ENCODE measurements around the gene ATOH8.

The ATOH8 gene

GRCh38 chr2:85795331-85796045 lies 41.7 kb downstream of the ATOH8 start:
- Histone ChIP-seq H3K9me3 (ENCODE audit: control insufficient read depth, low read depth, low read length) (no peaks in the 10 kb centered on the region), H3K27me3 (ENCODE audit: control insufficient read depth, insufficient read depth, low read length) (no peaks in the 10 kb centered on the region), H3K4me3 (ENCODE audit: low read length) (no peak overlapping the region), H3K9ac (ENCODE audit: low read length) (no peak overlapping the region), H3K4me1 (ENCODE audit: control insufficient read depth, low read depth, low read length) (no peaks in the 10 kb centered on the region), H3K36me3 (ENCODE audit: control insufficient read depth, low read depth, low read length) (no peaks in the 10 kb centered on the region), H3K27ac (ENCODE audit: low read length) (no peak overlapping the region)

GRCh38 chr2:85796046-85796340 lies 42.2 kb downstream of the ATOH8 start:
- Histone ChIP-seq H3K27ac (ENCODE audit: low read length) (no peak overlapping the region), H3K27me3 (ENCODE audit: control insufficient read depth, insufficient read depth, low read length) (no peaks in the 10 kb centered on the region), H3K36me3 (ENCODE audit: control insufficient read depth, low read depth, low read length) (no peaks in the 10 kb centered on the region), H3K4me1 (ENCODE audit: control insufficient read depth, low read depth, low read length) (no peaks in the 10 kb centered on the region), H3K9me3 (ENCODE audit: control insufficient read depth, low read depth, low read length) (no peaks in the 10 kb centered on the region), H3K9ac (ENCODE audit: low read length) (no peak overlapping the region), H3K4me3 (ENCODE audit: low read length) (no peak overlapping the region)

DNA sequence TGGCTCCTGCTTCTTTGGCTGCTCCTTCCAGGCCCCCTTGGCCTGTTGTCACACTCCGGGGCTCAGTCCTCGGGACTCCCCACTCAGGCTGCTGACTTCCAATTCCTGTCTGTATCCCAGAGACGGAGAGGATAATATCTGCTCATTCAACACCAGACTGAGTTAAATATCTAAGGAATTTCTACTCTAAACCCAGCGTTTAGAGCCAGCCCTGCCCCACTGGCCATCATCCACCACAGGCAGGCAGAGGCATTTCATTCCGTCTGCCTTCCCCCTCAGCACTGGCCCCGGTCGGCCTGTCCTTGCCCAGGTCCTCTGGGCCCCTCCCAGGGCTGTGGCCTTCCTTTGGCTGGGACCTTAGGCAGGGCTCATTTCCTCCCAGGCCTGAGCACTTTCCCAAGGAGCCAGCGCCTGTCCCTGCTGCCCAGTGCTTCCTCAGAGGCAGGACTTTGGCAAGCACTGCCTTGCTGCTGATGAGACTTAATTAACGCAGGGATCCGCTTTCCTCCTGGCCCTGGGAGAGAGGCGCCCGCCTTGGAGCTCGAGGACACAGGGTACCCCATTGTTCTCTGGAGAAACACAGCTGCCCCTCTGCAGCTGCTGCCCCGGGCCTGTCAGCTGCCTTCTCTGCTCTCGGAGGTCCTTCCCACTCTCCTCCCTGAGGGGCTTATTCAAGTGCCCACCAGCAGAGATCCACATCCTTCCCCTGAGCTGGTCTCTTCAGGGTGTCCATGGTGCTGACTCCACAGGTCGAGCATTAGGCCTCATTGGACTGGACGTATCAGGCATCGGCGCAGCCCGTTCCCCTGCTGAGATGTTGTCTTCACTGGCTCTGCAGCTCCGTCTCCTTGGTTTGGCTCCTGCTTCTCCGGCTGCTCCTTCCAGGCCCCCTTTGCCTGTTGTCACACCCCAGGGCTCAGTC lies 42.8 kb downstream of the ATOH8 start:
- Histone ChIP-seq H3K27ac (ENCODE audit: low read length) (no peak overlapping the region), H3K4me1 (ENCODE audit: control insufficient read depth, low read depth, low read length) (no peaks in the 10 kb centered on the region), H3K36me3 (ENCODE audit: control insufficient read depth, low read depth, low read length) (no peaks in the 10 kb centered on the region), H3K9me3 (ENCODE audit: control insufficient read depth, low read depth, low read length) (no peaks in the 10 kb centered on the region), H3K4me3 (ENCODE audit: low read length) (no peak overlapping the region), H3K9ac (ENCODE audit: low read length) (no peak overlapping the region), H3K27me3 (ENCODE audit: control insufficient read depth, insufficient read depth, low read length) (no peaks in the 10 kb centered on the region)

DNA sequence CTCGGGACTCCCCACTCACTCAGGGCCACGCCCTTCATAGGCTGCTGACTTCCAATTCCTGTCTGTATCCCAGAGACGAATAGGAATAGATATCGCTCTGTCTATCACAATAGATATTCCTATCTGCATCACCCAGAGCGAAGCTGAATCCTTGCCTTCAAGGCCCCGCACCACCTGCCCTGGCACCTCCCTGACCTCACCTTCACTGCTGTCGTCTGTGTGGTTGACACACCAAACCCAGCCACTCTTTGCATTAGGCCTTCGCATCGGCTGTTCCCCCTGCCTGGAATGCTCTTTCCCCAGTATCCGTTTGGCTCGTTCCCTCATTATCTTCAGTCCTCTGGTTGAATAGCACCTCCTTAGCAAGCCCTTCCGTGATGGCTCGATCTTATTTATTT lies 43.5 kb downstream of the ATOH8 start:
- Histone ChIP-seq H3K9ac (ENCODE audit: low read length) (no peak overlapping the region), H3K4me3 (ENCODE audit: low read length) (no peak overlapping the region), H3K4me1 (ENCODE audit: control insufficient read depth, low read depth, low read length) (no peaks in the 10 kb centered on the region), H3K27me3 (ENCODE audit: control insufficient read depth, insufficient read depth, low read length) (no peaks in the 10 kb centered on the region), H3K27ac (ENCODE audit: low read length) (no peak overlapping the region), H3K9me3 (ENCODE audit: control insufficient read depth, low read depth, low read length) (no peaks in the 10 kb centered on the region), H3K36me3 (ENCODE audit: control insufficient read depth, low read depth, low read length) (no peaks in the 10 kb centered on the region)

GRCh38 chr2:85797921-85798320 lies 44.1 kb downstream of the ATOH8 start:
- H3K9me3 ChIP-seq (ENCODE audit: control insufficient read depth, low read depth, low read length), result no peaks in the 10 kb centered on the region
- no peak overlapping the region for H3K27ac ChIP-seq (ENCODE audit: low read length)
- no peaks in the 10 kb centered on the region for H3K4me1 ChIP-seq (ENCODE audit: control insufficient read depth, low read depth, low read length)
- H3K36me3 ChIP-seq (ENCODE audit: control insufficient read depth, low read depth, low read length), result no peaks in the 10 kb centered on the region
- H3K4me3 ChIP-seq (ENCODE audit: low read length), result no peak overlapping the region
- no peak overlapping the region for H3K9ac ChIP-seq (ENCODE audit: low read length)
- H3K27me3 ChIP-seq (ENCODE audit: control insufficient read depth, insufficient read depth, low read length), result no peaks in the 10 kb centered on the region

DNA sequence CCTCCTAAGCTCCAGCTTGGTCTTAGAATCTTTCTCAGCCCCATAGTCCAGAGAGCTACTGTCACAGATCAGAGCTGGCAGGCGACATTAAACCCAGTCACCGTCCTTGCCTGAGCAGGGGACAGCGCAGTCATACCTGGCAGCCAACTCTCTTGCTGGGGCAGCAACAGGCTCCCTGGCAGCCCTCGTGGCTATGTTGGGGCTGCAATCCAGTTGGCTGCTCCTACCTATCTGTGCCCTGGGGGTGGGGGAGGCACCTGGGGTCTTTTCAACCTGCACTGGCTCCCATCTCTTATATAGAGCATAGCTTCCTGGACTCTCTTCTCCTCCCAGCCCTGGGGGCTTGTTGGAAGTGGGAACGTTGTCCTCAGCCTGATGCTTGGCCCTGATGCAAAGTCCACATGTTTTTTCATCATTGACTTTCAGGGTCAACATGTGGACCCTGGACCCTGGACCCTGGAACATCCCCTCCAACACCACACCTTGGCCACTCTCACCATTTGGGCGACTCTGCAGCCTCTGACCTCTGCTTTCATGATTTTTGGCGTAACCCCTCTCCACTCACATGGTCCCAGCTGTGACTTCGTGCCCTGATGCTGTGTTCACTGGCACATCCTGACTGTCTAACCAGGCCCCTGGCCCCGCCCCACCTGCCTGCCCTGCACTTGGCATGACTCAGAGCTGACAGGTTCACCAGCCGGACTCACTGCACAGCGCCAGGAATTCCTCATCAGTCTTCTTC lies 45.6 kb downstream of the ATOH8 start:
- H3K36me3 ChIP-seq (ENCODE audit: control insufficient read depth, low read depth, low read length), result no peaks in the 10 kb centered on the region
- no peaks in the 10 kb centered on the region for H3K4me1 ChIP-seq (ENCODE audit: control insufficient read depth, low read depth, low read length)
- no peak overlapping the region for H3K27ac ChIP-seq (ENCODE audit: low read length)
- H3K4me3 ChIP-seq (ENCODE audit: low read length), result no peak overlapping the region
- no peak overlapping the region for H3K9ac ChIP-seq (ENCODE audit: low read length)
- no peaks in the 10 kb centered on the region for H3K27me3 ChIP-seq (ENCODE audit: control insufficient read depth, insufficient read depth, low read length)
- H3K9me3 ChIP-seq (ENCODE audit: control insufficient read depth, low read depth, low read length), result no peaks in the 10 kb centered on the region

- no peak overlapping the region for H3K4me3 ChIP-seq (ENCODE audit: low read length)
- H3K4me1 ChIP-seq (ENCODE audit: control insufficient read depth, low read depth, low read length), result no peaks in the 10 kb centered on the region
- H3K27me3 ChIP-seq (ENCODE audit: control insufficient read depth, insufficient read depth, low read length), result no peaks in the 10 kb centered on the region
- H3K9ac ChIP-seq (ENCODE audit: low read length), result no peak overlapping the region
- no peaks in the 10 kb centered on the region for H3K9me3 ChIP-seq (ENCODE audit: control insufficient read depth, low read depth, low read length)
- H3K36me3 ChIP-seq (ENCODE audit: control insufficient read depth, low read depth, low read length), result no peaks in the 10 kb centered on the region
- no peak overlapping the region for H3K27ac ChIP-seq (ENCODE audit: low read length)
Observed at GRCh38 chr2:85800586-85800985, 46.8 kb downstream of the ATOH8 start.

DNA sequence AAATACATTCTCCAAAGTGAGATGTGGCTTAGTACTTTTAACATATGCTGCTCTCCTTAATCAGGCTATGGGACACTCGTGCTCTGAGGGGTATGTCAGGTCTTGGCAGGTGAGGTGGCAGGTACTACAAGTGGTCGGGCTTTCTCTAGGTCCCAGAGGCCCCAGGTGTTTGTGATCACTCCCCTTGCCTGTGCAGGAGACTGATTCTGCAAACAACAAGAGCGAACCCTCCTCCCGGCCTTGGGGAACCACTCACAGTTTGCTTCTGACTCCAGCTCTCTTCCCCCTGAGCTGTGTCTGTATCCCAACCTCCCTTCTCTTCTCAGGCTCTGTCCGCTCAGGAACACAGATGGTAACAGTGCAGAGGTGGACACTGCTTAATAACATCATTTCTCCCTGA lies 48.1 kb downstream of the ATOH8 start:
- no peaks in the 10 kb centered on the region for H3K4me1 ChIP-seq (ENCODE audit: control insufficient read depth, low read depth, low read length)
- no peaks in the 10 kb centered on the region for H3K36me3 ChIP-seq (ENCODE audit: control insufficient read depth, low read depth, low read length)
- H3K27me3 ChIP-seq (ENCODE audit: control insufficient read depth, insufficient read depth, low read length), result no peaks in the 10 kb centered on the region
- no peaks in the 10 kb centered on the region for H3K9me3 ChIP-seq (ENCODE audit: control insufficient read depth, low read depth, low read length)
- H3K4me3 ChIP-seq (ENCODE audit: low read length), result no peak overlapping the region
- no peak overlapping the region for H3K9ac ChIP-seq (ENCODE audit: low read length)
- no peak overlapping the region for H3K27ac ChIP-seq (ENCODE audit: low read length)

- Histone ChIP-seq H3K36me3 (ENCODE audit: control insufficient read depth, low read depth, low read length) (no peaks in the 10 kb centered on the region), H3K27me3 (ENCODE audit: control insufficient read depth, insufficient read depth, low read length) (no peaks in the 10 kb centered on the region), H3K9me3 (ENCODE audit: control insufficient read depth, low read depth, low read length) (no peaks in the 10 kb centered on the region), H3K27ac (ENCODE audit: low read length) (no peak overlapping the region), H3K9ac (ENCODE audit: low read length) (no peak overlapping the region), H3K4me1 (ENCODE audit: control insufficient read depth, low read depth, low read length) (no peaks in the 10 kb centered on the region), H3K4me3 (ENCODE audit: low read length) (no peak overlapping the region)
Observed at GRCh38 chr2:85802354-85803103, 48.7 kb downstream of the ATOH8 start.

- H3K9me3 ChIP-seq (ENCODE audit: control insufficient read depth, low read depth, low read length), result no peaks in the 10 kb centered on the region
- no peak overlapping the region for H3K27ac ChIP-seq (ENCODE audit: low read length)
- no peaks in the 10 kb centered on the region for H3K4me1 ChIP-seq (ENCODE audit: control insufficient read depth, low read depth, low read length)
- H3K27me3 ChIP-seq (ENCODE audit: control insufficient read depth, insufficient read depth, low read length), result no peaks in the 10 kb centered on the region
- H3K9ac ChIP-seq (ENCODE audit: low read length), result no peak overlapping the region
- H3K36me3 ChIP-seq (ENCODE audit: control insufficient read depth, low read depth, low read length), result no peaks in the 10 kb centered on the region
- no peak overlapping the region for H3K4me3 ChIP-seq (ENCODE audit: low read length)
Observed at GRCh38 chr2:85803704-85804425, 50.1 kb downstream of the ATOH8 start.

DNA sequence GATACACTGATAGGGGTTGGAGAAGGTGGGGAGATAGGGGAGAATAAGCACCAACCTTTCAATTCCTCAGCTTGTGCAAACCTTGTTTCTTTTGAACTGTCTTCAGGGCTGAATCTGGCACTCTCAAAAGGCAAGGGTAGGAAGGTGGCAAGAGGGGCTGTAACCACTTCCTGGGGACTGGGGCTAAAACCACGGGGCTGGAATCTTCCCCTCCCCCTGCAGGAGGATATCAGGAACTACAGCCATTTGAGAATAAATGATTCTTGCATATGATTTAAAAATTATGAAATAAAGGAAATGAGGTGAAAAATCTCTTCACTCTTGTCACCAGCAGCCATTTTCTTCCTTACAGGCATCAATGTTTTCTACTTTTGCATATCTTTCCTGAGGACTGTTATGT lies 50.8 kb downstream of the ATOH8 start:
- H3K9me3 ChIP-seq (ENCODE audit: control insufficient read depth, low read depth, low read length), result no peaks in the 10 kb centered on the region
- H3K27me3 ChIP-seq (ENCODE audit: control insufficient read depth, insufficient read depth, low read length), result no peaks in the 10 kb centered on the region
- no peak overlapping the region for H3K9ac ChIP-seq (ENCODE audit: low read length)
- H3K36me3 ChIP-seq (ENCODE audit: control insufficient read depth, low read depth, low read length), result no peaks in the 10 kb centered on the region
- H3K4me1 ChIP-seq (ENCODE audit: control insufficient read depth, low read depth, low read length), result no peaks in the 10 kb centered on the region
- H3K27ac ChIP-seq (ENCODE audit: low read length), result no peak overlapping the region
- H3K4me3 ChIP-seq (ENCODE audit: low read length), result no peak overlapping the region

Measured in iPS-18a (cell line).